ENCODE results near the gene PTP4A1.

GRCh38 chr6:63600136-63600535, 27.9 kb downstream of the PTP4A1 start:
- TF ChIP-seq POLR2AphosphoS5 (IDR thresholded peaks at IDR 0.05; ENCODE audit: low read depth, low read length) (no peak), POLR2A (IDR thresholded peaks at IDR 0.05; ENCODE audit: low read depth, low read length) (no peak), TAF1 (IDR thresholded peaks at IDR 0.05; ENCODE audit: borderline replicate concordance, low read depth, low read length) (no peak)

Measured in GM12892 (cell line).